ENCODE measurements around the gene ITGB4. TPM values are rescaled to one million over a fixed set of nuclear protein-coding genes. Genes with fewer than 3 reads are reported as not detected.

Gene ITGB4
- total and polyA plus RNA-seq, 2 of the 13 experiments (the other 11 are each of a cell fraction or from before 2014, with no cell fraction given) = 6.9 to 14.5 TPM

DNA sequence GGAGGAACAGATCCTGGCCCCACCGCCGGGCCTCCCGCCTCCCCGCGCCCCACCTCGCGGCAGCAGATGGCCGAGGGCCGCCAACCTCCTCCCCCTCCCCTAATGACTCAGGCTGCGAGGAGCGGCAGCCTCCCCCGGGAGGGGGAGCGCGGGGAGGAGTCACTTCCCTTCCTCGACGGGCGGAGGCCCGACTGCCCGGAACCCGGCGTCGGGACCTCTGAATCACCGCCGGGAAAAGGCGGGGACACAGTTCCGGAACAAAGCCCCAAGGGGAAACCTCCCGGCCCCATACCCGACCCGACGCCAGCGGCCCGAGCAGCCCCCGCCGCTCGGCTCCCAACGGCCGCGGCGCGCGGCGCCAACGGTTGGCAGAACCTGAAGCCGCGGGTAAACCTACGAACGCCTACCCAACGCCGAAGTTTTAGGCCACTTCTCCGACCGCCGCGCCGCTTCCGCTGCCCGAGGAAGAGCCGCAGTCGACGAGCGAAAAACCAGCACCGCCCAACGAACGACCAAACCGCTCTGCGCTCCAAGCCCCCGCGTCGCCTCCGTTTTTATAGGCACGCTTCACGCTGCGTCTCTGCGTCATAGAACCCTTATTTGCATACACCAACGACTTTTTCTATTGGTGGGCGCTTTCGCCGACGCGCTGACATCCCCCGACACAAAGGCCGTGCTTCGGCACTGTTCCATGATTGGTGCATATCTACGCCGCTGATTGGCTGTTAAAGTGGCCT is 58.2 kb downstream of the ITGB4 start:
- Histone ChIP-seq H2AFZ (ENCODE audit: low read length) (no peak overlapping the region), H4K20me1 (ENCODE audit: insufficient read depth, low read length) (peaks cover 32% of the 10 kb centered on the region), H3K9ac (ENCODE audit: insufficient read depth, low read depth, low read length) (peak overlapping the region; percentile 98), H3K4me3 (replicated peaks in 1 of 3; ENCODE audit: insufficient read depth in 1 of 3, low read depth in 2 of 3, low read length in 3 of 3) (peak overlapping the region; percentile 73 to 92 (median 86)), H3K4me1 (ENCODE audit: insufficient read depth, low read length) (peaks cover 58% of the 10 kb centered on the region), H3K27me3 (ENCODE audit: control insufficient read depth in 1 of 2, insufficient read depth in 2 of 2, low read length in 2 of 2) (no peaks in the 10 kb centered on the region; a peak in 1 of 5 replicates), H3K4me2 (ENCODE audit: low read depth, low read length) (peak overlapping the region; percentile 88), H3K79me2 (ENCODE audit: insufficient read depth, low read length) (peaks cover 23% of the 10 kb centered on the region), H3K36me3 (replicated peaks in 1 of 2; ENCODE audit: control insufficient read depth in 1 of 2, insufficient read depth in 2 of 2, low read length in 2 of 2) (peaks cover 8 to 9% of the 10 kb centered on the region in 2 experiments; a peak in 4 of 5 replicates), H3K9me3 (ENCODE audit: low read length) (no peaks in the 10 kb centered on the region), H3K27ac (ENCODE audit: extremely low read length, insufficient read depth, low read length) (peak overlapping the region; percentile 91)
- CTCF ChIA-PET (ENCODE audit: low intra/inter-chr PET ratio, low total read pairs) = no interaction called here
- POLR2A ChIA-PET = interaction anchor here (0.6 to 13.1 kb wide), 109 partner anchors 9 to 1029 kb away, joined by 3 to 390 read pairs (median 5); partner anchors contain the start of genes ACOX1, CDK3, EVPL and EXOC7
- peak; percentile 98 for FAIRE-seq
- in situ Hi-C loops (cut with HindIII; ENCODE audit: extremely low pct_ligation_motif_present, low pct_unique_long_range_greater_than_20kb) = no loop called here
- ATAC-seq = peak; percentile 81
- BruUV-seq (replicated peaks) = no TSS peak
- peak; percentile 100 for DNase-seq (ENCODE audit: low spot score)
- intact Hi-C loops (cut with micrococcal nuclease; ENCODE audit: unreplicated experiment) = loop anchor here (2.0 to 5.0 kb wide), 2 partner anchors 48 to 65 kb away; partner anchors contain the start of gene UNC13D
- WGBS (ENCODE audit: low lambda C conversion rate) = under 1% methylated on average over 16 of the region's 84 CpGs
- TF ChIP-seq ZBTB42 (CRISPR knock-in tag; IDR thresholded peaks at IDR 0.05) (no peak; the same call in 1 of the 2 replicates), ZNF292 (CRISPR knock-in tag; IDR thresholded peaks at IDR 0.05; ENCODE audit: borderline replicate concordance, low read depth) (no peak; the same call in 1 of the 2 replicates), ZBTB39 (CRISPR knock-in tag; IDR thresholded peaks at IDR 0.05) (no peak), GLI4 (CRISPR knock-in tag; IDR thresholded peaks at IDR 0.05; ENCODE audit: borderline replicate concordance) (peak; percentile 91; the same call in 1 of the 2 replicates), KLF13 (CRISPR knock-in tag; IDR thresholded peaks at IDR 0.05) (peak; percentile 96), NFE2L2 (IDR thresholded peaks at IDR 0.05; ENCODE audit: low read length) (no peak), PRMT3 (CRISPR knock-in tag; IDR thresholded peaks at IDR 0.05; ENCODE audit: borderline replicate concordance, low read depth) (no peak), ZFP41 (CRISPR knock-in tag; IDR thresholded peaks at IDR 0.05; ENCODE audit: borderline replicate concordance) (peak; percentile 63; the same call in 1 of the 2 replicates), SP1 (IDR thresholded peaks at IDR 0.05) (no peak), SP1 (CRISPR knock-in tag; IDR thresholded peaks at IDR 0.05) (peak; percentile 76; the same call in 1 of the 2 replicates), ZNF672 (CRISPR knock-in tag; IDR thresholded peaks at IDR 0.05) (0 out of 2 replicates have a peak, but pooled peaks have one; percentile 39), SIX1 (CRISPR knock-in tag; IDR thresholded peaks at IDR 0.05; ENCODE audit: borderline replicate concordance) (no peak; the same call in 1 of the 2 replicates)
- TF ChIP-seq, protein P1, sequence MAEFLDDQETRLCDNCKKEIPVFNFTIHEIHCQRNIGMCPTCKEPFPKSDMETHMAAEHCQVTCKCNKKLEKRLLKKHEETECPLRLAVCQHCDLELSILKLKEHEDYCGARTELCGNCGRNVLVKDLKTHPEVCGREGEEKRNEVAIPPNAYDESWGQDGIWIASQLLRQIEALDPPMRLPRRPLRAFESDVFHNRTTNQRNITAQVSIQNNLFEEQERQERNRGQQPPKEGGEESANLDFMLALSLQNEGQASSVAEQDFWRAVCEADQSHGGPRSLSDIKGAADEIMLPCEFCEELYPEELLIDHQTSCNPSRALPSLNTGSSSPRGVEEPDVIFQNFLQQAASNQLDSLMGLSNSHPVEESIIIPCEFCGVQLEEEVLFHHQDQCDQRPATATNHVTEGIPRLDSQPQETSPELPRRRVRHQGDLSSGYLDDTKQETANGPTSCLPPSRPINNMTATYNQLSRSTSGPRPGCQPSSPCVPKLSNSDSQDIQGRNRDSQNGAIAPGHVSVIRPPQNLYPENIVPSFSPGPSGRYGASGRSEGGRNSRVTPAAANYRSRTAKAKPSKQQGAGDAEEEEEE (CRISPR knock-in tag; IDR thresholded peaks at IDR 0.05; ENCODE audit: borderline replicate concordance) = no peak
- TF ChIP-seq, protein P2, sequence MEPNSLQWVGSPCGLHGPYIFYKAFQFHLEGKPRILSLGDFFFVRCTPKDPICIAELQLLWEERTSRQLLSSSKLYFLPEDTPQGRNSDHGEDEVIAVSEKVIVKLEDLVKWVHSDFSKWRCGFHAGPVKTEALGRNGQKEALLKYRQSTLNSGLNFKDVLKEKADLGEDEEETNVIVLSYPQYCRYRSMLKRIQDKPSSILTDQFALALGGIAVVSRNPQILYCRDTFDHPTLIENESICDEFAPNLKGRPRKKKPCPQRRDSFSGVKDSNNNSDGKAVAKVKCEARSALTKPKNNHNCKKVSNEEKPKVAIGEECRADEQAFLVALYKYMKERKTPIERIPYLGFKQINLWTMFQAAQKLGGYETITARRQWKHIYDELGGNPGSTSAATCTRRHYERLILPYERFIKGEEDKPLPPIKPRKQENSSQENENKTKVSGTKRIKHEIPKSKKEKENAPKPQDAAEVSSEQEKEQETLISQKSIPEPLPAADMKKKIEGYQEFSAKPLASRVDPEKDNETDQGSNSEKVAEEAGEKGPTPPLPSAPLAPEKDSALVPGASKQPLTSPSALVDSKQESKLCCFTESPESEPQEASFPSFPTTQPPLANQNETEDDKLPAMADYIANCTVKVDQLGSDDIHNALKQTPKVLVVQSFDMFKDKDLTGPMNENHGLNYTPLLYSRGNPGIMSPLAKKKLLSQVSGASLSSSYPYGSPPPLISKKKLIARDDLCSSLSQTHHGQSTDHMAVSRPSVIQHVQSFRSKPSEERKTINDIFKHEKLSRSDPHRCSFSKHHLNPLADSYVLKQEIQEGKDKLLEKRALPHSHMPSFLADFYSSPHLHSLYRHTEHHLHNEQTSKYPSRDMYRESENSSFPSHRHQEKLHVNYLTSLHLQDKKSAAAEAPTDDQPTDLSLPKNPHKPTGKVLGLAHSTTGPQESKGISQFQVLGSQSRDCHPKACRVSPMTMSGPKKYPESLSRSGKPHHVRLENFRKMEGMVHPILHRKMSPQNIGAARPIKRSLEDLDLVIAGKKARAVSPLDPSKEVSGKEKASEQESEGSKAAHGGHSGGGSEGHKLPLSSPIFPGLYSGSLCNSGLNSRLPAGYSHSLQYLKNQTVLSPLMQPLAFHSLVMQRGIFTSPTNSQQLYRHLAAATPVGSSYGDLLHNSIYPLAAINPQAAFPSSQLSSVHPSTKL (CRISPR knock-in tag; IDR thresholded peaks at IDR 0.05) = no peak
